GM18951 (cell line): Measurements from ENCODE around the gene SCOC.

Experiments
- POLR2A ChIP-seq: IDR thresholded peaks from 4 replicates; pipeline ENCODE4 v1.6.1; 2011; ENCODE audit warnings: mild to moderate bottlenecking; ENCODE audit not compliant: insufficient read length, insufficient read depth; ENCODE audit errors: extremely low read depth
- in situ Hi-C: fragments of 300-500 bp; cut with MboI; formaldehyde crosslinking; loops from one replicate; pipeline ENCODE4 v1.12.0; 2022; ENCODE audit warnings: low sequenced_read_pairs, mixed read lengths, inconsistent platforms; ENCODE audit not compliant: unreplicated experiment

Gene SCOC

DNA sequence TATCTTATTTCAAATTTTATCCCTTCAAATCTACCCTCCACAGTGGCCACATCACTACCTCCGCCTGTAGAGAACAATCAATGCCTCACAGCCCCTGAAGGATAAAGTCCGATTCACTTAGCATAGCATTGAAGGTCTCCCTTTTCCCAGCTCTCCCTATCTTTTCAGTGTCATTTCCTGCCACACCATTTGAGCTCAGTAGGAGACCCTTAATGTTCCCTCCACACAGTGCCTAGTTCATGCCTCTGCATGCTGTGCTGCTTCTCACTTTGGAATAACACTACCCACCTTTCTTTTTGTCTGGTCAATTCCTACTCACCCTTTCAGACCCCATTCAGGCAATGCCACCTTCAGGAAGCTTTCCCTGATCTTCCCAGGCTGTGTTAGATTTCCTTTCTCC is 23.6 kb upstream of the SCOC start:
- TF ChIP-seq POLR2A, result no peak
- in situ Hi-C loops, result loop anchor here (25.0 kb wide), 2 partner anchors 262 to 512 kb away; no protein-coding TSS in a partner anchor

GRCh38 chr4:140351093-140352075 is 22.1 kb upstream of the SCOC start:
- in situ Hi-C loops, result loop anchor here (25.0 kb wide), 2 partner anchors 261 to 511 kb away; no protein-coding TSS in a partner anchor
- no peak for TF ChIP-seq POLR2A

GRCh38 chr4:140353786-140354185 is 19.7 kb upstream of the SCOC start:
- in situ Hi-C loops, result loop anchor here (25.0 kb wide), 2 partner anchors 259 to 509 kb away; no protein-coding TSS in a partner anchor
- TF ChIP-seq POLR2A, result no peak

DNA sequence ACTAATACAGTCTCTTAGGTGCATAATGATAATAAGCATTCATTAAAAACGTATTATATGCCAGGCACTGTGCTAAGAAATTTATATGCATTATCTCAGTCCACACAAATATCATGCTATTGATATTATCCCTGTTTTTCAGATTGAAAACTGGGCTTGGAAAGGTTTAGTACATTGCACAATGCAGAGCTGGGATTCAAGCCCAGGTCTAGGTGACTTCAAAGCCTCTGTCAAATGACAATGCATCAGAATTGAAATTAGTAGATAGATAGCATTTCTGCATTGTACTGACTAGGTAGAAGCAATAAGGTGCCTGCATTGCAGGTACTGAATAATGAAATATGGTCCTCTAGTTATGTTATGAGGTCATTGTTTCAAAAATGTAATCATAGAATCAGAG is 18.2 kb upstream of the SCOC start:
- in situ Hi-C loops, result loop anchor here (25.0 kb wide), 2 partner anchors 257 to 507 kb away; no protein-coding TSS in a partner anchor
- no peak for TF ChIP-seq POLR2A

- no peak for TF ChIP-seq POLR2A
- in situ Hi-C loops, result loop anchor here (25.0 kb wide), 2 partner anchors 254 to 504 kb away; no protein-coding TSS in a partner anchor
These were observed 15.6 kb upstream of the SCOC start for GRCh38 chr4:140357868-140358267.

DNA sequence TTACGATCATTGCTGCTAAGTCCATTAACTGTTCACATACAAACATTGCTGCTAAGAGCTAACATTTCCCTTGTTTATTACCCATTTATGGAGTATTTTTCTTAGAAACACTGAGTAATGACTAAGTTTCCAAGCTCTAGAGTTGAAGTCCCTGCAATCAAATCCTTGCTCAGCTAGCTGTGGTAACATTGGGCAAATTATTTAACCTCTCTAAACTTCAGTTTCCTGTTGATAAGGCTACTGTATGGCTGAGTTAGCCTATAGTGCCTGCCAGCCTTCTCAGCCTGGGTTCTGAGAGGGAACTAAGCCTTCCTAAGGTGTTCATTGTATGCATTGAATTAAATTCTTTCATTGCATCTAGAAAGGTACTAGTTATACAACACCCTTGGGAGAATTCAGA is 15.2 kb upstream of the SCOC start:
- in situ Hi-C loops, result loop anchor here (25.0 kb wide), 2 partner anchors 254 to 504 kb away; no protein-coding TSS in a partner anchor

GRCh38 chr4:140359562-140360427 is 13.7 kb upstream of the SCOC start:
- in situ Hi-C loops, result loop anchor here (25.0 kb wide), 2 partner anchors 253 to 503 kb away; no protein-coding TSS in a partner anchor
- no peak for TF ChIP-seq POLR2A

More for the DNA sequence above, 15.2 kb upstream of the SCOC start:
- no peak for TF ChIP-seq POLR2A

DNA sequence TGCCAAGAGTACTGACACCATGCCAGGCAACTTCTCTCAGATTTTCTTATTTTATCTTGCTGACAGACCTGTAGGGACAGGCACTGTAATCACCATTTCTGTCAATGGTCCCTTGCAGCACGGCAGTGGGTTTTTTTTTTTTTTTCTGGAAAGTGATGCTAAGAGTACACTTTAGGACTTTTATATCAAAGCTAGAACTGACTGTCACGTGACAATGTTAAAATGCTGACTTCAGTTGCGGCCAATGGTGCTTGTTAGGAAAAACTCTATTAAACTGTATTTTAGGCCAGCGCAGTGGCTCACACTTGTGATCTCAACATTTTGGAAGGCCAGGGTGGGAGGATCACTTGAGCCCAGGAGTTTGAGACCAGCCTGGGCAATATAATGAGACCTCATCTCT is 12.3 kb upstream of the SCOC start:
- in situ Hi-C loops, result loop anchor here (25.0 kb wide), 2 partner anchors 251 to 501 kb away; no protein-coding TSS in a partner anchor
- TF ChIP-seq POLR2A, result no peak

GRCh38 chr4:140363051-140363450 is 10.4 kb upstream of the SCOC start:
- TF ChIP-seq POLR2A, result no peak
- in situ Hi-C loops, result loop anchor here (25.0 kb wide), 2 partner anchors 249 to 499 kb away; no protein-coding TSS in a partner anchor

GRCh38 chr4:140363558-140363957 is 9.9 kb upstream of the SCOC start:
- TF ChIP-seq POLR2A, result no peak
- in situ Hi-C loops, result loop anchor here (25.0 kb wide), 2 partner anchors 249 to 499 kb away; no protein-coding TSS in a partner anchor

GRCh38 chr4:140367738-140368137 is 5.7 kb upstream of the SCOC start:
- TF ChIP-seq POLR2A, result no peak
- in situ Hi-C loops, result loop anchor here (25.0 kb wide), 2 partner anchors 245 to 495 kb away; no protein-coding TSS in a partner anchor

DNA sequence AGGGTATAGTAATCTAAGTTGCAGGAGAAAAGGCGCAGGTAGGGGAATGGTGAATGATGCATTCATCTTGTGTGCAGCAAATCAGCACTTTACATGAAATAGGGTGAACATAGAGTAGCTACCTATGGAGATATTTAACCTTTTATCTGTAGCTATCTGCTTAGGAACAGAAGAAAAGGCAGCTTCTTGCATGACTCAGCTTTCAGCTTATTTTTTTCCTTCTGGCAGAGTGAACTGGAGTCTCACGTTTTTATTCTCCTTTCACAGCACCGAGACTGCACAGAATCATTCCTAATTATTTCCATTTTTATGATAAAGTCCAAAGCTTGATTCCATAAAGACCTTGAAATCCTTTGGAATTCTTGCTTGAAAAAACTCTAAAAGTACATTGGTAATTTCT is 4.8 kb upstream of the SCOC start:
- in situ Hi-C loops, result loop anchor here (25.0 kb wide), 2 partner anchors 244 to 494 kb away; no protein-coding TSS in a partner anchor
- no peak for TF ChIP-seq POLR2A

GRCh38 chr4:140372751-140373327 is 607 bp upstream of the SCOC start:
- in situ Hi-C loops, result loop anchor here (25.0 kb wide), 2 partner anchors 239 to 489 kb away; no protein-coding TSS in a partner anchor
- TF ChIP-seq POLR2A, result no peak
